NCI-H748 (cell line): ENCODE data around the gene NPR3.

Source experiments
- DNase-seq: peaks from one replicate; lab custom pipeline; 2025; ENCODE audit not compliant: unreplicated experiment; lab: John Stamatoyannopoulos, UW

NPR3 gene

DNA sequence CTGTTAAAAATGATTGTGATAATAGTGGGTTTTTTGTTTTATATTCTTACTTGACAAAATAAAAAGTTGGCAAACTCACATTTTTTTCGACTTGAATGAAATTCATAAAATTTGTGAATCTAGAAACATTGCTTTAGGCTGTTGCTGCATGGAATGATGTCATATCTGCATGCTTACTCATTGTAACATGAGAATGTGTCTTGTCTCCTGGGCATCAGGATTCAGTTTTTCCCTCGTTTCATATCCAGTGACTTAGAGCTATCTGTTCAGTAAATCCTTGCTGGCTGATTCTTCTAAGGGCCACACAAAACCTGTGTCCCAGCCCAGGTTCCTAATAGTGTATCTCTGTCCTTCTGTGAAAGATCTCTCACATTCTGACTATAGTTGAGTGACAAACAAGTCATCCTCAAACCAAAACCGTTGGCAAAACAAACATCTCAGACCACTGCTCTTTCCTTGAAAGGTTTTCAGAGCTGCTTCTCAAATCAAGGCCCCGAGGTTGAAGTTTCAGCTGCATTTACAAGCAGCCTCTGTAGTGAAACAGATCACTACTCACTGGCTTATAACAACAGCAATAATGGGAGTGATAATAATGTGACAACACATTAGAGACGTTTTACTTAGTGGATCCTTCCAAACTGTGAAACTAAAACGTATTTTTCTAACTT, 95.0 kb downstream of the NPR3 start:
- no peak for DNase-seq

DNA sequence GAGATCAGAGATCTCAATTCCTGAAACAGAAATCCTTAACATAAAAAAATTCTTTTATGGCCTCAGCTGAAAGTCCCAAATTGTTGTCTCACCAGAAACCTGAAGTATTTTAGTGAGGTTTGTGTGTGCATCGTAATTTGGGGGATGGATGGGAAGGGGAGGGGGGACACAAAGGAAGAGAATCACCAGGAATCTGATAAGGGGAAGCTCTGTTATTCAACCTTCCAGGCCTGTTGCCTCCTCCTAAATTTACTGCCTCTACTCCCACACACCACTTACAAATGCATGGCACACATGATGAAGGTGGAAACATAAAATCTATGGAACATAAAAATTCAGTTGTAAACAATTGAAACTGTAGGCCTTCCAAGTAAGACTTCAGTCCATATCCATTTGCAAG, 97.7 kb downstream of the NPR3 start:
- no peak for DNase-seq

DNA sequence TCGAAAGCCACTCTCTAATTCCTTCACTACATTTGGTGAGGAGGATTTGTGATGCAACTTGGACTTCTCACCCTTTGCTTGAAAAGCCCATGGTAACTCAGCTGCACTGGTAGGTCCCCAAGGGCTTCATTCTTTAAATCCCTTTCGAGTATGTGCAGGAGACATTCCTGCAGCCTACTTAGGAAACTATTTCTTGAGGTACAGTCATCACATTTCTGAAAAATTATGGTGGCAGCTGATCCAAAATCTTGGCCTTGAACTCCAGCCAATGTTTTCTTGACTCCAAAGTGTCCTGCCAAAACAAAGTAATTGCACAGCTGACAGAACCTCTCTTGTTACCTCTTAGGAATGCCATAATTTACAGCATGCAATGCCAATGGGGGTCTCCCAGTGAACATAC, 99.7 kb downstream of the NPR3 start:
- no peak for DNase-seq

DNA sequence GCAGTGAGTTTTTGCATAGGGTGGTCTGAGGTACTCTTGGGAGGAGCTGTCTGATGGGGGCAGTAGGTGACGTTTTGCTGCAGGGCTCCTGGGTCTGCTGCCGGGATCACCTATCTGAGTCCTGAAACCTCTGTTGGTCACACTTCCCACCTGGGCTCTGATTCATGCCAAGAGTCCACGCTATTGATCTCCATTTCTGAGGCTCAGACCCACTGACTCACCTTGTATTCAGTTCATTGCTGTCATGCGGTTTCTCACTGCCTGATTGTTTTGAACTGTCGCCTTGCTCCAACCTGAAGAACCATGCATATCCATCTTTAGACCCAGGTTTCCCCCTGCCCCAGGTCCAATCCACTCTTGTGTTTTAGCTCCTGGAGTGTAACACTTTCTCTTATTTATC, 101.3 kb downstream of the NPR3 start:
- no peak for DNase-seq

DNA sequence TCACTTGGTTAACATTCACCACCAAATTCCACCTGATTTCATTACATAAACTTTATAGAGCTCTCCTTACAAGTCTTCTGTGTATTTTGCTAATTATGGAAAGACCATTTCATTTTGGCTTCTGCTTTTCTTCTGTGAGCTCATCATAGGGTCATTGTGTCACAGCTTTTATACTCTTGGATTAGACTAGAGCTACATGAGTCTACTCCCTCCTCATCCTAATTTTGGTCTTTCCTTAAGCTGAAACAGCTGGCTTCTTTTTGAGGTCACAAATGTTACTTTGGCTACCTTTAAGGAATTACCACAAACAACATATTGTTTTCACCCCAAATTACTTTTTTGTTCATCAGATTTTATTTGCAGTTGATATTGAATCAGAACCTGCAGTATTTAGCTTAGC, 103.0 kb downstream of the NPR3 start:
- DNase-seq: no peak

DNA sequence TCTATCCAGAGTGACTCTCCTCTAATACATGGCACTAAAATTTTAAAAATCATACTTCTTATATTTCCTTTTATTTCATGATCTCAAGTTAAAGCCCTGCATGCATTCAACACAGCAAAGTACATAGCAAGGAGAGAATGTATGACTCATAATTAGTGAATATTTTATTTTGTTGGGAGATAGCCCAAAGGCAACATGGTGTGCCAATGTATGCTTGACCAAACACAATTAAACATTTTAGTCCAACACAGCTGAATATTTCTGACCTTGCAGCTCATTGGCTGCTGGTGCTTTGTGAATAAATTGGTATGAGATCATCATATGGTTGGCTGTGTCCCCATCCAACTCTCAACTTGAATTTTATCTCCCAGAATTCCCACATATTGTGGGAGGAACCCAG, 103.5 kb downstream of the NPR3 start:
- no peak for DNase-seq

DNA sequence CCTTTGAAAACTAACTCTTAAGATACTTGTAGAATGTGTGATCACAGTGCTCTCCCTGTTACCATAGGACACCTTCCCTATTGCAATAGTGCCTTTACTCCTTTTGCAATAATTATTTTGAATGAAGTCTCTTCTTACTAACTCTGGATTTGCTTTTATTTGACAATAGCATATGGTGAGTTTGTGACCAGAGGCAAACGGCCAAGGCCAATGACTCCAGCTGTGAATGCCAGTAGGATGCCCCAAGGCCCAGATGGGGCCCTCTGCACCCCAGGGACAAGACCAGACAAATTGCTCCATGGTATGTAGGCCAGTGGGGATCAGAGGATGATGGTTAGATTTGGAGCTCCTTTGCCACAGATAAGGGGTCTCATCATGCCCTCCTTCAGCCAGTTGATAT, 116.9 kb downstream of the NPR3 start:
- DNase-seq: no peak

DNA sequence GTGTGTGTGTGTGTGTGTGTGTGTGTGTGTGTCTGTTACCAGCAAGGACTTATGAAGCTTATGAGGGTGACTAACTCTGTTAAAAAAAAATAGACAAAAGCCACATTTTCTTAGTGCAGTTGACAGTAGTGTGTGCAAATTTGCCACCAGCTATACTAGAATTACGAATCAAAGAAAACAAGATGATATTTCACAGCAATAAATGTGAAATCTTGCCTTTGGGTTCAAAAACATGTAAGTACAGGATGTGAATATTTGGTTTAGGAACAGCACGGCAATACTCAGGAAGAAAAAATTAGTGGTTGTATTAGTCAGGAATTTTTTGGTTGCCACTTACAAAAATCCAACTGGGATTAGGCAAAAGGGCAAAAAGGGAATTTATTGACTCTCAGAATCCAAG, 117.4 kb downstream of the NPR3 start:
- no peak for DNase-seq

DNA sequence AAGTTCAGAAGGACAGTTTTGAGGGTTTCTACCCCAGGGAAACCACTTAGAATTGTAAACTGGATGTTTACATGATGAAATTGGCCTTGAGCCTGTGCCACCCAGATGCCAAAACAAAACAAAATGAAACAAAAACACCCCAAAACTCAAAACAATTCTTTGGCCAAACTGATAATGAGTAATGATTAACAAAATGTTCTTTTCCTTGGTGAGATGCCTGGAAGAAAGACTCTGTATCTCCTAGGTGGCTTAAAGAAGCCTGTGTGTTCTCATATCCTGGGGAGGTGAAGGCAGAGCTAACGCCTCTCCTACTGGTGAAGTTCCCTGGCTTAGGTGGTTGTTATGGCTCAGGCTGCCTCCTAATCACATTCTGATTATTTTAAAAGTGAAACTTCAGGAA, 120.5 kb downstream of the NPR3 start:
- DNase-seq: no peak

DNA sequence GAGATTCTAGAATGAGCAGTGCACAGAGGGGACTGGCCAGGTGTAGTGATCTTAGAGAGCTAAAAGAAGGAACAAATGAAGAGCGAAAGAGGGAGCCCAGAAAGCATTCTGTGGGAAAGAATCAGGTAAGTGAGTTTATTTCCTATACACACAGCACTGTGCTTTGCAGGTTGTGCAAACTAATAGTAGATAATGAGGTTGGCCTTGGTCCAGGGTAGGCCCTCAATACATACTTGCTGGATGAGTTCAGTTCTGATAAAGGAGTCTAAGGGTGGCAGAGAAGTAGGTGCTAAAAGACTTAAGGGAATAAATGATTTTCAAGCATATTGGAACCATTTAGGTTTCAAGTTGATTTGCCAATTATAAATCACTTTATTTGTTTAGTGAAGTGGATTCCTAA, 122.0 kb downstream of the NPR3 start:
- peak; percentile 28 for DNase-seq

DNA sequence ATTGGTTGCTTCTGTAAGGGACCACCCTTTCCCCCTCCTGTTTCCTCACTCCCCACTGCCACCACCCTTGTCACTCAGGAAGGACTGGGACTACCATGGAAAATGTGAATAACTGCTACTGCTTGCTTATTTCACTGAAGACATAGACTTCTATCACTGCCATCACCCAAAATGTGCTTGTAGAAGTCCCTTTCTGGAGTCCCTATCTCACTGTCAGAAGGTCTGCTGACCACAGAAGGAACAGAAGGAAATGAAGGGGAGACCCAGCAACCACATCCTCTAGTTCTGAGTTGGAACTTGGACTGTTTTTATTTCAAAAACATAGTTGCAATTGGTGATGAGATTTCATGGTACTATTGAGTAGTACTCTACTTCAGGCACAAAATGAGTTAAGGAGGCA, 122.5 kb downstream of the NPR3 start:
- no peak for DNase-seq

DNA sequence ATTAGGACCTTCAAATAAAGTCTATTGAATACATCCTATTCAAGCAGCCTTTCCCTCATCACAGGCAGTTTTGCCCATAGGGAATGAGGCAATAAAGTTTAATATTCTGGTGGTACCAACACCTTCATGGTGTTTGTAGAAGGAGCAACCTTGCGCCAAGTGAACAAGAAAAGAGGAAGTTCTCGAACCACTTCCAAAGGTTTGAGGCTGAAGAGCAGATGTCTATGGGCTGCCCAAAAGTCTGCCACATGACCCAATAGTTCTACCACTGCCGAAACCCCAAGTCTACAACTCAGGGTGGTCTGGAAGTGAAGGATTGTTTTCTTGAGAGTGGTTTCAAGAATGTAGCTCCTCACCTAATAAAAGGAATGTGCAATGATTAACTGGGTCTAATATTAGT, 123.1 kb downstream of the NPR3 start:
- no peak for DNase-seq

DNA sequence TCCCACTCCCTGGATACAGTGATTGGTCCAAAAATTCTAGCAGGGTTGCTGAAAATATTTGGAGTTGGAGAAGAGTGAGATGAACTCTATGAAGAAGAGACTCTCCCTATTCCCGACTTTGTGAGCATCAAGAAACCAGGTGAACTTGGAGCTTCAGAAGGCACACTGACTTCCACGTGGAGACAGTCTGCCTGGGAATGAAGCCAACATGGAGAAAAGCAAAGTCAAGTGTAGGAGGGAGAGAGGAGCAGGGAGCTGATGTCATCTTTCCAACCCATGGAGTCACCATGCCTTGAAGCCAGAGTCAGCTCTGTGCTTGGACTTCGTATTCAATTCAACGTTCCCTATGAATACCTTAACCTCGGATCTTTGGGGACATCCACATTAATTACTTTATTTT, 125.1 kb downstream of the NPR3 start:
- DNase-seq: no peak

DNA sequence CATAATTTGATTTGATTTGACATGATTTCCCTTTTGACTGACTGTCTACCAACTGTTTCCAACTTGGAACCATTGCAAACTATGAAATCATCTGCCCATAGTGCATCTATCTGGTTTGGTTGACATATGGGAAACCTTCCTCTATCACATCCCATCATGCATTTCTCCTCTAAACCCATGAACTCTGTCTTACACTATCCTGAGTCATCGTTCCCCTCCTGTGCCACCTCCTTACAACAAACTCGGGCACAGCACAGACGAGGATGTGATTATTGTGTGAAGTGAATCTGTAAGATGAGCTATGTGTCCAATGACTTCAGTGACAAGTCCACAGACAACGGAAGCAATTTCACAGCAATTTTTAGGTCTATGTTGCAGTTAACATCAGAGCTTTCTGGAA, 126.1 kb downstream of the NPR3 start:
- DNase-seq: no peak

DNA sequence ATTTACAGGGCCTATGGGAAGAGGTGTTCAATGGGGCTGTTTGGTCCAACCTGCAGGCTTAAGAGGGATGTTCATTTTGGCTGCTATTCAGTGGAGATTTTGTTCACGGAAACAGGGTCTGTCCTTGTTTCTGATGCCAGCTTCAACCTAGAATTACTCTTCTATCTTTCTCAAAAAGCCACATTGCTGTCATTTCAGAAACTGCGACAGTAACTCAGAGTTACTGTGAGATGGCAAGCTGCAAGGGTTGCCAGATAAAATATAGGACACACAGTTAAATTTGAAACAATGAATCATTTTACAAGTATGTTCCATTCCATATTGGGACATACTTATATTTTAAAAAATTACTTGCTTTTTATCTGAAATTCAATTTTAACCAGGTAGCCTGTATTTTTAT, 128.0 kb downstream of the NPR3 start:
- DNase-seq: no peak

DNA sequence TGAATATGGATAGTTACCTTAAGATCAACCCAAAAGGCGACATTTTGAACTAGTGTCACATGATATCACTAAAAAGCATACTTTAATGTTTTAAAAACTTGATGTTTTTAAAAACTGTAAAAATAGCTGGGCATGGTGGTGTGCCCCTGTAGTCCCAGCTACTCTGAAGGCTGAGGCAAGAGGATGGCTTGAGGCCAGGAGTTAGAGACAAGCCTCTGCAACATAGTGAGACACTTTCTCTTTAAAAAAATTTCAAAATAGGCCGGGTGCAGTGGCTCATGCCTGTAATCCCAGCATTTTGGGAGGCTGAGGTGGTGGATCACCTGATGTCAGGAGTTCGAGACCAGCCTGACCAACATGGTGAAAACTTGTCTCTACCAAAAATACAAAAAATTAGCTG, 129.5 kb downstream of the NPR3 start:
- DNase-seq: no peak
